ENCODE measurements around the gene BZW1.

Gene BZW1

DNA sequence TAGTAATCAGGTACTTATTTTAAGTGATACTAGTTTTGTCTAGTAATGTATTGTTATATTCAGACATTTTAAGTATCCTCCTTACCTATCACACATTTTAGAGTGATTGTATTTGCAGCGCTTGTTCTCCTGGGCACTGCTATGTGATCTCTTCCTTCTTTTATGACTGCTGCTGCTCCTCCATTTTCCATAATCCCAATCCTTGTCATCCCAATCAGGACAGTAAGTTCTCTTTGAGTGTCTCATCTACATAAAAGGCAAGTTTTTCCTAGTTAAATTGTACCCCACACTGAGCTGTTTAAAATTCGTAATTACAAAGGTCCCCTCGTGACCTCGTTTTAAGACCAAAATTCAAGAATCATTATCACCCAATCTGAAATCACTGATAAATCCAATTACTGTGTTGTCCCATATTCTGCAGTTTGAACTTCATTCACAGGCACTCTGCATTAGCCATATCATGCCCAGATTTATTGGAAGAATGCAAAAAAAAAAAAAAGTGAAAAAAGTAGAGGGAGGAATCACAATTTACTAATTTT lies 50.0 kb downstream of the BZW1 start:
- peak; percentile 8 for DNase-seq (ENCODE audit: low read depth)
- Histone ChIP-seq H3K4me1 (ENCODE audit: control insufficient read depth, insufficient read depth, low read length) (peaks cover 46% of the 10 kb centered on the region), H3K9me3 (ENCODE audit: control insufficient read depth, low read length) (no peaks in the 10 kb centered on the region), H3K9ac (ENCODE audit: low read length) (peak overlapping the region; percentile 100), H3K36me3 (ENCODE audit: control insufficient read depth, insufficient read depth, low read length, severe bottlenecking) (peaks cover 41% of the 10 kb centered on the region), H3K4me3 (ENCODE audit: low read length) (peak overlapping the region; percentile 100), H3K27me3 (replicated peaks; ENCODE audit: control insufficient read depth, insufficient read depth, low read length) (no peaks in the 10 kb centered on the region)

DNA sequence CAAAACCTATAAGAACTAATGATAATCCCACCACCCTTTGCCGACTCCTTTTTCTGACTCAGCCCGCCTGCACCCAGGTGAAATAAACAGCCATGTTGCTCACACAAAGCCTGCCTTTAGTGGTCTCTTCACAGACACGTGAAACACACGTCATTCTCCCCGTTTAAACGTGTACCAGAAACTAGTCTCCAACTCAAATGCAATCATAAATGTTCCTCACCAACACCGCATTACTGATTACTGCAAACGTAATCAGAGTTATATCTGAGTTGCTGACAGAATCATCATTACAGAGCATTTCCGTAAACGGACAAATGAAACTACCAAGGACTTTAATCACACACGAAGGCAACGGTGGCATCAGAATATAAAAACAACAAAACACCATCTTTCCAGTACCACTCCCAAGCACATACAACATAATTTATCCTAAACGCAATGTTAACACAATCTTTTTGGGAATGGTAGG lies 50.9 kb downstream of the BZW1 start:
- Histone ChIP-seq H3K36me3 (ENCODE audit: control insufficient read depth, insufficient read depth, low read length, severe bottlenecking) (peaks cover 32% of the 10 kb centered on the region), H3K9ac (ENCODE audit: low read length) (peak overlapping the region; percentile 100), H3K4me3 (ENCODE audit: low read length) (peak overlapping the region; percentile 100), H3K9me3 (ENCODE audit: control insufficient read depth, low read length) (no peaks in the 10 kb centered on the region), H3K4me1 (ENCODE audit: control insufficient read depth, insufficient read depth, low read length) (peaks cover 54% of the 10 kb centered on the region), H3K27me3 (replicated peaks; ENCODE audit: control insufficient read depth, insufficient read depth, low read length) (no peaks in the 10 kb centered on the region)
- peak; percentile 81 for DNase-seq (ENCODE audit: low read depth)

DNA sequence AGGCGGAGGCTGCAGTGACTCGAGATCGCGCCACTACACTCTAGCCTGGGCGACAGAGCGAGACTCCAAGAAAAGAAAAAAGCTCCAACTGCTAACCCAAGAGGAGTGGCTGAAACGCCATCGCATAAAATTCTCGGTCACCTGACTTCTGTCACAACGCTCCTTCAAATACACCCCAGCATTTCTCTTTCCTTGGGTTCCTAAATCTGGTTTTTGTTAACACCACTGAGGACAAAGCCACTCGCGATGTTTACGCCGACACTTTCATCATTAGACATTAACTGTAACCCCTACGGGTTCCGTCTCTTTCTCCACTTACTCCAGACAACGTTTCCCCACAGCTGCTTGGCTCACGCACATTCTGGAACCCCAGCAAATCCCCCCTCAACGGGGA lies 52.1 kb downstream of the BZW1 start:
- no peak for DNase-seq (ENCODE audit: low read depth)
- Histone ChIP-seq H3K9ac (ENCODE audit: low read length) (peak overlapping the region; percentile 100), H3K27me3 (replicated peaks; ENCODE audit: control insufficient read depth, insufficient read depth, low read length) (no peaks in the 10 kb centered on the region), H3K9me3 (ENCODE audit: control insufficient read depth, low read length) (no peaks in the 10 kb centered on the region), H3K4me1 (ENCODE audit: control insufficient read depth, insufficient read depth, low read length) (peaks cover 46% of the 10 kb centered on the region), H3K36me3 (ENCODE audit: control insufficient read depth, insufficient read depth, low read length, severe bottlenecking) (peaks cover 20% of the 10 kb centered on the region), H3K4me3 (ENCODE audit: low read length) (peak overlapping the region; percentile 100)

DNA sequence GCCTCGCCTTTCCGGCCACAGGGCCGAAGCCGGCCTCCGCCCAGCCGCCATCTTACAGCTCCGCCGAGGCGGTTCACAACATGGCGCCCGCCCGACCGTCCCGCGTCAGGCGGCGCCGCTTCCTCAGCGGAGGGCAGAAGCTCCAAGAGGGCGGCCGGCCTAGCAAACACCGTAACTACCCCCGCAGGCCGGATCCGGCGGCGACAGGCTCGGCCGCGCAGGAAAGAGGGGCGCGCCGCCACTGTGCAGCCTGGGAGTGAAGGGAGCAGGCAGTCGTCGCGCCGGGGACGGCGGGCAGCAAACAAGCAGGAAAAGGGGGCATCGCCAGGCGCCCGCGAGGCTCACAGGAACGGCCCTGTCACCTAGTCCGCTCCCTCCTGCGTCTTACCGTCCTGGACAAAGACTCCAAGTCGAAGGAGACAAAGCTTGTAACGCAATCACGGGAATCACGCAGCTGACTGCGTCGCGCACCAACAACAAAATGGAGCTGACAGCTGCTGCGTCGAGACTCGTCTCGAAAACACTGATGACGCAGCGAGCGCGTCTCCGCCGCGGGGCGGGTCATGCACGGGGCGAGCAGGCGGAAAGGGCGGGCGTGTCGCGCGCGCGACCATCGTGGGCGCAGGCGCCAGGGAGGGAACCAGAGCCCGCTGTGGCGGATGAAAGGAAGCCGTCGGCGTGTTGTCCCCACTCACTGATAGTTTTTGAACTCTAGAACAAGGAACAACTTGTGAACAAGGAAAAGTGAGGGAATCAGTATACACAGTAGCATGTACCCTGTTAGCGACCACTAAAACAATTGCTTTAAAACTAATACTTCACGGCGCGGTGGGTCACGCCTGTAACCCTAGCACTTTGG lies 52.7 kb downstream of the BZW1 start, which contains the start of gene CLK1:
Gene CLK1, minus strand, starts transcription at position 483 of the 859 bp plus-strand sequence. CDS start 2,796 bp downstream, outside the sequence.
- H3K4me3 ChIP-seq (ENCODE audit: low read length), result peak within 1 kb of the TSS; percentile 100
- H3K27me3 ChIP-seq (replicated peaks; ENCODE audit: control insufficient read depth, insufficient read depth, low read length), result no peaks in the 10 kb centered on the region
- DNase-seq (ENCODE audit: low read depth), result peak; percentile 98
- H3K36me3 ChIP-seq (ENCODE audit: control insufficient read depth, insufficient read depth, low read length, severe bottlenecking), result peaks cover 14% of the 10 kb centered on the region
- no peaks in the 10 kb centered on the region for H3K9me3 ChIP-seq (ENCODE audit: control insufficient read depth, low read length)
- peak within 1 kb of the TSS; percentile 100 for H3K9ac ChIP-seq (ENCODE audit: low read length)
- H3K4me1 ChIP-seq (ENCODE audit: control insufficient read depth, insufficient read depth, low read length), result peaks cover 40% of the 10 kb centered on the region

DNA sequence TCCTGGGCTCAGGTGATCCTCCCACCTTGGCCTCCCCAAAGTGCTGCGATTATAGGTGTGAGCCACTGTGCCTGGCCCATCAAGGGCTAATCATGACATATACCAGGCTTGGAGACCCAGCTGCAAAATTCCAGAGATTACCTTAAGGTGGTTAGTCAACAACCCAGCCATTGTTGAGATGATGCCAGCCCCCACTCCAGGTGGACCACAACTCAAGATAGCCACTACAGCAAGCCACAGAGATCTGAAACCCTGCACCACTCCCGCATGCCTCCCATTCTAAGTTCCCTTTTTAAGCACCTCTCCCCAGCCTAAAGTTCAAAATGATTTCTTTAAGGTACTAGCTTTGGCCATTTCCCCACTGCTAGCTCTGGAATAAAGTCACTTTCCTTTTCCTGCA lies 57.3 kb downstream of the BZW1 start:
- Histone ChIP-seq H3K9ac (ENCODE audit: low read length) (no peak overlapping the region), H3K9me3 (ENCODE audit: control insufficient read depth, low read length) (no peaks in the 10 kb centered on the region), H3K4me3 (ENCODE audit: low read length) (no peak overlapping the region), H3K27me3 (replicated peaks; ENCODE audit: control insufficient read depth, insufficient read depth, low read length) (no peaks in the 10 kb centered on the region), H3K36me3 (ENCODE audit: control insufficient read depth, insufficient read depth, low read length, severe bottlenecking) (peaks cover 26% of the 10 kb centered on the region), H3K4me1 (ENCODE audit: control insufficient read depth, insufficient read depth, low read length) (peaks cover 15% of the 10 kb centered on the region)
- no peak for DNase-seq (ENCODE audit: low read depth)

DNA sequence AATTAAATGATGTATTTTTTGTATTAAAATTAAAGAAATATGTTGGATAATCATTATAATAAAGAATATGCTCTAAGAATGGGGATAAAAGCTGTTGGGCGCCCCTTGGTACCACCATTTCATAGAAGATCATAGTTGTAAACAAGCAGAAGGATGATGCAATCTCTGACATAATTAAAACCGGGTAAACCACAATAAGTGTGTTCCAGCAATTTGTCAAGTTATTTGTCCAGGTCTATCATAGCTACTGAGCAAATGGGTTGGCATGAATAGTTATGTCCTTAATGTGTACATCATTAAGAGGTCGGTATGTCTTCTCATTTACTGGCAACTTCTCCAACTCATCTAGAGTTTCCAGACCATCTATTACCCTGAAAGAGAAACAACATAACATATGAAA lies 59.4 kb downstream of the BZW1 start:
- Histone ChIP-seq H3K4me1 (ENCODE audit: control insufficient read depth, insufficient read depth, low read length) (peaks cover 11% of the 10 kb centered on the region), H3K36me3 (ENCODE audit: control insufficient read depth, insufficient read depth, low read length, severe bottlenecking) (peaks cover 44% of the 10 kb centered on the region), H3K9ac (ENCODE audit: low read length) (no peak overlapping the region), H3K27me3 (replicated peaks; ENCODE audit: control insufficient read depth, insufficient read depth, low read length) (no peaks in the 10 kb centered on the region), H3K9me3 (ENCODE audit: control insufficient read depth, low read length) (no peaks in the 10 kb centered on the region), H3K4me3 (ENCODE audit: low read length) (no peak overlapping the region)
- peak; percentile 31 for DNase-seq (ENCODE audit: low read depth)

DNA sequence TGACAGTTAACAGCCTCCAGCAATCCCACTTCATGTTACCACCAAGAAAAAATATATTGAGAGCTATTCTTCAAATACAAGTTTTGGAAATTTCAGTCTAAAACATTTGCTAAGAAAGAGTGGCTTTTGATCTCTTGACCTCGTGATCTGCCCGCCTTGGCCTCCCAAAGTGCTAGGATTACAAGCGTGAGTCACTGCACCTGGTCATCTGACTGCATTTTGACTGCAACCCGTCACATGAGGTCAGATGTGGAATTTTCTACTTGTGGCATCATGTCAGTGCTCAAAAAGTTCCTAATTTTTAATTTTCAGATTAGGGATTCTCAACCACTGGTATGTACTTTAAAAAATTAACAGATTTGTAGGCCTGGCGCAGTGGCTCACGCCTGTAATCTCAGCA lies 61.9 kb downstream of the BZW1 start:
- H3K36me3 ChIP-seq (ENCODE audit: control insufficient read depth, insufficient read depth, low read length, severe bottlenecking), result peaks cover 67% of the 10 kb centered on the region

More for the DNA sequence above, 61.9 kb downstream of the BZW1 start:
- Histone ChIP-seq H3K9ac (ENCODE audit: low read length) (no peak overlapping the region), H3K4me1 (ENCODE audit: control insufficient read depth, insufficient read depth, low read length) (no peaks in the 10 kb centered on the region), H3K9me3 (ENCODE audit: control insufficient read depth, low read length) (no peaks in the 10 kb centered on the region), H3K4me3 (ENCODE audit: low read length) (no peak overlapping the region), H3K27me3 (replicated peaks; ENCODE audit: control insufficient read depth, insufficient read depth, low read length) (no peaks in the 10 kb centered on the region)
- no peak for DNase-seq (ENCODE audit: low read depth)
